GM12891 (cell line): ENCODE data around the gene SNX4.

Experiments used
- POLR2A ChIP-seq: IDR thresholded peaks from 2 replicates; pipeline ENCODE4 v1.6.1; 2011; ENCODE audit warnings: low read depth, low read length, control low read depth
- POLR2AphosphoS5 ChIP-seq: IDR thresholded peaks from 2 replicates; pipeline ENCODE4 v1.6.1; 2011; ENCODE audit warnings: low read depth, low read length, control low read depth
- POU2F2 ChIP-seq: IDR thresholded peaks from 2 replicates; pipeline ENCODE4 v1.6.1; 2011; ENCODE audit warnings: low read depth, mild to moderate bottlenecking, control low read depth, low read length, moderate library complexity
- SPI1 ChIP-seq: IDR thresholded peaks from 2 replicates; pipeline ENCODE4 v1.6.1; 2011; ENCODE audit warnings: low read depth, low read length, control low read depth
- TAF1 ChIP-seq: IDR thresholded peaks from 2 replicates; pipeline ENCODE4 v1.6.1; 2011; ENCODE audit warnings: low read depth, low read length, control low read depth

DNA sequence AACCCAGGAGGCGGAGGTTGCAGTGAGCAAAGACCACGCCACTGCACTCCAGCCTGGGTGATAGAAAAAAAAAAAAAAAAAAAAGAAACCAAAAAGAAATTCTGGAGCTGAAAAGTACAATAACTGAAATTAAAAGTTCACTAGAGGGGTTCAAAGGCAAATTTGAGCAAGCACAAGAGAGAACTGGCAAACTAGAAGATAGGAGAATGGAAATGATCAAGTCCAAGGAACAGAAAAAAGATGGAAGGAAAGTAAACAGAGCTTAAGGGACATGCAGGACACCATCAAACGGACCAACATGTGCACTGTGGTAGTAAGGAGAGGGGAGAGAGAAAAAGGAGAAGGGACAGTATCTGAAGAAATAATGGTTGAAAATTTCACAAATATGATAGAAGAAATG lies 12.9 kb downstream of the SNX4 start:
- no peak for TF ChIP-seq POLR2A
- TF ChIP-seq TAF1: no peak
- no peak for TF ChIP-seq POLR2AphosphoS5
- TF ChIP-seq POU2F2: no peak
- TF ChIP-seq SPI1: no peak
